Brain microvascular endothelial cell (primary cell): Measurements from ENCODE around the gene PICALM.

ENCODE experiments used
- DNase-seq: peaks from one replicate; pipeline ENCODE4 v3.0.0-alpha.2; 2020
- H3K27ac ChIP-seq: fragments of 250-450 bp; sonication (Bioruptor Pico); 2 replicates; pipeline ENCODE4 v1.5.1; 2020; ENCODE audit warnings: mild to moderate bottlenecking, moderate library complexity
- H3K27me3 ChIP-seq: fragments of 250-450 bp; sonication (Bioruptor Pico); replicated peaks from 2 replicates; pipeline ENCODE4 v1.5.1; 2020; ENCODE audit warnings: mild to moderate bottlenecking
- H3K36me3 ChIP-seq: fragments of 250-450 bp; sonication (Bioruptor Pico); replicated peaks from 2 replicates; pipeline ENCODE4 v1.5.1; 2020; ENCODE audit warnings: mild to moderate bottlenecking
- H3K4me3 ChIP-seq: 2 replicates; pipeline ENCODE4 v1.5.1; 2011; ENCODE audit warnings: low read depth, mild to moderate bottlenecking, control low read depth, low read length, moderate library complexity
- in situ Hi-C: cut with HindIII; loops from 2 replicates; pipeline ENCODE4 v1.10.0; 2017; ENCODE audit warnings: low sequenced_read_pairs, low pct_ligation_motif_present
- TF ChIP-seq, protein P1 (sequence below): IDR thresholded peaks from 2 replicates; pipeline ENCODE4 v1.5.1; 2011; ENCODE audit warnings: low read depth, mild to moderate bottlenecking, moderate library complexity, low read length, control low read depth, inconsistent platforms; ENCODE audit errors: missing control alignments

PICALM gene

DNA sequence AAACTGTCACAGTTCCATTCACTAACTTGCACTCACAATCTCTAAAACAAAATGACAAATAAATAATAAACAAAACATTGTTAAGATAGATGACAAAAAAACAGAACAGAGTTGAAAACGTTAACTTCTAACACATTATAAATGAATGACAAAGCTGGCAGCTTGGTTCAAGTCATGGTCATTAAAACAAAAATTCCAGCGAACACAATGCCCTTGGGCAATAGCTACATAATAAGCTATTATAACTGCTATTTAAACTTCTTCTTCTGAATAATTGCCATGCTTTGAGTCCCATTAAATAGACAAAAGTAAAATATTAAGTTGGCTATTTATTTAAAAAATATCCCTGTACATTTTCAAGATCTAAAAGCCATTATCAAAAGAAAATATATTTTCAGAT, 54.7 kb downstream of the PICALM start:
- in situ Hi-C loops = no loop called here
- Histone ChIP-seq H3K36me3 (peaks cover 25% of the 10 kb centered on the region), H3K4me3 (no peak overlapping the region), H3K27me3 (no peaks in the 10 kb centered on the region), H3K27ac (no peak overlapping the region)
- TF ChIP-seq, protein P1, sequence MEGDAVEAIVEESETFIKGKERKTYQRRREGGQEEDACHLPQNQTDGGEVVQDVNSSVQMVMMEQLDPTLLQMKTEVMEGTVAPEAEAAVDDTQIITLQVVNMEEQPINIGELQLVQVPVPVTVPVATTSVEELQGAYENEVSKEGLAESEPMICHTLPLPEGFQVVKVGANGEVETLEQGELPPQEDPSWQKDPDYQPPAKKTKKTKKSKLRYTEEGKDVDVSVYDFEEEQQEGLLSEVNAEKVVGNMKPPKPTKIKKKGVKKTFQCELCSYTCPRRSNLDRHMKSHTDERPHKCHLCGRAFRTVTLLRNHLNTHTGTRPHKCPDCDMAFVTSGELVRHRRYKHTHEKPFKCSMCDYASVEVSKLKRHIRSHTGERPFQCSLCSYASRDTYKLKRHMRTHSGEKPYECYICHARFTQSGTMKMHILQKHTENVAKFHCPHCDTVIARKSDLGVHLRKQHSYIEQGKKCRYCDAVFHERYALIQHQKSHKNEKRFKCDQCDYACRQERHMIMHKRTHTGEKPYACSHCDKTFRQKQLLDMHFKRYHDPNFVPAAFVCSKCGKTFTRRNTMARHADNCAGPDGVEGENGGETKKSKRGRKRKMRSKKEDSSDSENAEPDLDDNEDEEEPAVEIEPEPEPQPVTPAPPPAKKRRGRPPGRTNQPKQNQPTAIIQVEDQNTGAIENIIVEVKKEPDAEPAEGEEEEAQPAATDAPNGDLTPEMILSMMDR = no peak
- DNase-seq = no peak

DNA sequence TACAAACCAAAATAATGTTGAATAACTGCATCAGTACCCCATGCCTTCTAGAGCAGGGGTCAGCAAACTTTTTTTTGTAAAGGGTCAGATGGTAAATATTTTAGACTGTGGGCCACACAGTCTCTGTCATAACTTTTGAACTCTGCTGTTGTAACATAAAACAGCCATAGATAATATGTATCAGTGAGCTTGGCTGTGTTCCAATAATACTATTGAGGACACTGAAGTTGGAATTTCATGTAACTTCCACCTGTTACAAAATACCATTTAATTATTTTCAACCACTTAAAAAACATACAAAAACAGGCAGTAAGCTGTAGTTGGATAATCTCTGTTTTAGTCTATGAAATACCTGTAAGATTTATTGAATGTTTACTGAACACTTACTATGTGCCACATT, 55.2 kb downstream of the PICALM start:
- Histone ChIP-seq H3K4me3 (no peak overlapping the region), H3K27ac (no peak overlapping the region), H3K27me3 (no peaks in the 10 kb centered on the region), H3K36me3 (peaks cover 25% of the 10 kb centered on the region)
- TF ChIP-seq, protein P1 = no peak
- in situ Hi-C loops = no loop called here
- no peak for DNase-seq

DNA sequence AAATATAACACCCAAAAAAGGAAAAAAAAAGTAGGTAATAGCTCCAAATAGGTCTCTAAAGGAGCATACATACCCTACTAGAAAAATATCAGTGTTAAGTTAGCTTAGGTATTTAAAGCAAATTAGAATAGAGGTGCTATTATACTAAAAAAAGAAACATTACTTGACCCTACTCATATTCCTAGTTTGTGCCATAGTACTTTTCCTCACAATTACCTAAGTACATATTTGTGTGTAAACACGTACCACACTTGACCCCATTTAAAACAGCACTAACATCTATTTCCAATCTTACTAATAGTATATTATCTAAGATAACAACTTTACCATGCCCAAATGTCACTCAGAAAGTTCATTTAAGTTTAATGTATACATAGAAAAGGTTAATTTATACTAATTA, 57.7 kb downstream of the PICALM start:
- H3K27ac ChIP-seq = no peak overlapping the region
- TF ChIP-seq, protein P1 = no peak
- H3K4me3 ChIP-seq = no peak overlapping the region
- no peaks in the 10 kb centered on the region for H3K27me3 ChIP-seq
- peaks cover 32% of the 10 kb centered on the region for H3K36me3 ChIP-seq
- DNase-seq = no peak
- in situ Hi-C loops = no loop called here

DNA sequence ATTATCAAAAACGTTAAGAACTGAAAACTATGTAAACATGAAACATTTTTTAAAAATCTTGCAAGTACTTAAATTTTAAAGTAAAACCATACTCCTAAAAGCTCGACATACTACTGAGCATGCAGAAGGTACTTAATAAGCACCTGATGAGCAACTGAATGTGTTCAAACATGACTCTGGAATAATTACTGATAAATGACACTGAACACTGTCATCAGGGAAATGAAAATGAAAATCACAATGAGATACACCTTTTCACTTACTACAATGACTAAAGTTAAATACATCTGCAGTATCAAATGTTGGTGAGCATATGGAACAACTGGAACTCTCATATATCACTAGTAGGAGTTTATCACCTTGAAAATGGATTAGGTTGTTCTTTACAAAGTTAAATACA, 65.2 kb downstream of the PICALM start:
- no peak for DNase-seq
- Histone ChIP-seq H3K4me3 (no peak overlapping the region), H3K27me3 (no peaks in the 10 kb centered on the region), H3K27ac (no peak overlapping the region), H3K36me3 (peaks cover 50% of the 10 kb centered on the region)
- in situ Hi-C loops = no loop called here
- TF ChIP-seq, protein P1 = no peak

DNA sequence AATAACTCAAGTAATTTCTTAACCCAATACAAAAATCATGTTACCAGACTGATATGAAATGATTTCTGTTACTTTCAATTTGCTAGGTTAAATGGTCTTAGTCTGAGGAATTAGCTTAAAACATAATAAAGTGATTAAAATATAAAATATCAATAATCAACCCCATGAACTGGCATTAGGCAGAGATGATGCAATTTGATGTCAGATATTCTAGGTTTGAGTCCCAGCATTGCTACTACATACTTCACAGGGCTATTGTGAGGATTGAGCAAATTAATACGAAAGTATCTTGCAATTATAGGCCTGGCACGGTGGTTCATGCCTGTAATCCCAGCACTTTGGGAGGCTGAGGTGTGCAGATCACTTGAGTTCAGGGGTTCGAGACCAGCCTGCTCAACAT, 66.5 kb downstream of the PICALM start:
- no peaks in the 10 kb centered on the region for H3K27me3 ChIP-seq
- DNase-seq = no peak
- no peak overlapping the region for H3K4me3 ChIP-seq
- H3K36me3 ChIP-seq = peaks cover 56% of the 10 kb centered on the region
- H3K27ac ChIP-seq = no peak overlapping the region
- TF ChIP-seq, protein P1 = no peak
- in situ Hi-C loops = no loop called here

DNA sequence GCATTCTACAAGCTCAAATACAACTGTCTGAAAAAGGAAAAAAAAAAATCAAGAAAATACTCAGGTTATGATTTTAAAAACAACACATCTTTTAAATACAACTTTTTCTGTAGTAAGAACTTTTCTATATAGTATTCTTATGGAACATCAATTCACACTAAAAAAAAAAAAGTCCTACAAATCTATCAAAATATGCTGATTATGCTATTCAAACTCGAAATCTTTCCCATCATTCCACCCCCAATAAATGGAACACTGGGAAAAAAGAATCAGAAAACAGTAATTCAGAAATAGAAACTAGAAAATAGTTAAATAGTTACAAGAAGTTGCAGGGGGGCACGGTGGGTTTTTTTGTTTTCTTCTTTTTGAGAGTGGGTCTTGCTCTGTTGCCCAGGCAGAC, 77.4 kb downstream of the PICALM start:
- H3K36me3 ChIP-seq = peaks cover 5% of the 10 kb centered on the region

More for the DNA sequence above, 77.4 kb downstream of the PICALM start:
- TF ChIP-seq, protein P1 = no peak
- DNase-seq = no peak
- H3K4me3 ChIP-seq = no peak overlapping the region
- in situ Hi-C loops = no loop called here
- H3K27me3 ChIP-seq = no peaks in the 10 kb centered on the region
- no peak overlapping the region for H3K27ac ChIP-seq
